HEK293 (cell line): ENCODE data around the gene IDE.

ENCODE experiments used
- CTCF ChIA-PET: fragments of 350-600 bp; formaldehyde crosslinking; extraction: SDS; loops from one replicate; lab custom pipeline; 2021; ENCODE audit warnings: antibody characterized with exemption; lab: Yijun Ruan, JAX
- POLR2A ChIA-PET: fragments of 300-600 bp; formaldehyde crosslinking; extraction: SDS; loops from one replicate; lab custom pipeline; 2020; ENCODE audit warnings: antibody characterized with exemption, inconsistent platforms; lab: Yijun Ruan, JAX
- H3K27ac ChIP-seq: fragments of 200-500 bp; sonication (Bioruptor generic); 2 replicates; pipeline ENCODE4 v1.5.1; 2014; ENCODE audit warnings: low read depth, low read length, control low read depth, inconsistent platforms; ENCODE audit errors: extremely low read depth
- H3K36me3 ChIP-seq, 2 experiments: fragments of 200-500 bp in 1 of 2; sonication (Bioruptor generic) in 1 of 2; 1 replicate in 1 of 2; 2 replicates in 1 of 2; pipeline ENCODE4 v1.5.1; 2014 to 2017; ENCODE audit warnings: inconsistent platforms in 2 of 2, low read length in 2 of 2; ENCODE audit not compliant: control insufficient read depth in 2 of 2, insufficient read depth in 1 of 2
- H3K4me1 ChIP-seq: fragments of 200-500 bp; sonication (Bioruptor generic); 2 replicates; pipeline ENCODE4 v1.5.1; 2014; ENCODE audit warnings: mild to moderate bottlenecking, low read length, inconsistent platforms; ENCODE audit not compliant: control insufficient read depth, insufficient read depth
- H3K4me3 ChIP-seq: 2 replicates; pipeline ENCODE4 v1.5.1; 2011; ENCODE audit warnings: low read depth, mild to moderate bottlenecking, control low read depth, low read length, moderate library complexity
- H3K9me3 ChIP-seq: fragments of 200-500 bp; sonication (Bioruptor generic); 2 replicates; pipeline ENCODE4 v1.5.1; 2014; ENCODE audit warnings: low read depth, low read length, inconsistent platforms; ENCODE audit not compliant: control insufficient read depth, insufficient read depth
- AEBP2 ChIP-seq: fragments of 450-650 bp; formaldehyde crosslinking; IDR thresholded peaks from 2 replicates; pipeline ENCODE4 v1.5.1; 2016; ENCODE audit warnings: missing biosample characterization, missing genetic modification characterization, borderline replicate concordance
- ATF2 ChIP-seq: fragments of 450-650 bp; formaldehyde crosslinking; IDR thresholded peaks from 2 replicates; pipeline ENCODE4 v1.5.1; 2016; ENCODE audit warnings: missing biosample characterization, missing genetic modification characterization, low read depth
- PRDM10 ChIP-seq: fragments of 450-650 bp; formaldehyde crosslinking; IDR thresholded peaks from 2 replicates; pipeline ENCODE4 v1.5.1; 2016; ENCODE audit warnings: missing biosample characterization, missing genetic modification characterization
- YY2 ChIP-seq: fragments of 450-650 bp; formaldehyde crosslinking; IDR thresholded peaks from 2 replicates; pipeline ENCODE4 v1.5.1; 2016; ENCODE audit warnings: missing biosample characterization, missing genetic modification characterization
- ZBTB8A ChIP-seq: fragments of 450-650 bp; formaldehyde crosslinking; IDR thresholded peaks from 2 replicates; pipeline ENCODE4 v1.5.1; 2016; ENCODE audit warnings: missing biosample characterization, missing genetic modification characterization
- ZFHX2 ChIP-seq: fragments of 450-650 bp; formaldehyde crosslinking; conservative IDR thresholded peaks from 2 replicates; pipeline ENCODE4 v1.5.1; 2016; ENCODE audit warnings: missing biosample characterization, missing genetic modification characterization
- ZNF10 ChIP-seq: fragments of 450-650 bp; formaldehyde crosslinking; IDR thresholded peaks from 2 replicates; pipeline ENCODE4 v1.5.1; 2017; ENCODE audit warnings: missing biosample characterization, missing genetic modification characterization
- ZNF16 ChIP-seq: fragments of 450-650 bp; formaldehyde crosslinking; IDR thresholded peaks from 2 replicates; pipeline ENCODE4 v1.5.1; 2016; ENCODE audit warnings: low read depth, missing biosample characterization, missing genetic modification characterization
- ZNF169 ChIP-seq: fragments of 450-650 bp; formaldehyde crosslinking; IDR thresholded peaks from 2 replicates; pipeline ENCODE4 v1.5.1; 2016; ENCODE audit warnings: missing biosample characterization, missing genetic modification characterization
- ZNF221 ChIP-seq: fragments of 450-650 bp; formaldehyde crosslinking; IDR thresholded peaks from 2 replicates; pipeline ENCODE4 v1.5.1; 2017; ENCODE audit warnings: missing biosample characterization, missing genetic modification characterization, borderline replicate concordance
- ZNF324 ChIP-seq: fragments of 450-650 bp; formaldehyde crosslinking; IDR thresholded peaks from 2 replicates; pipeline ENCODE4 v1.5.1; 2016; ENCODE audit warnings: missing biosample characterization, missing genetic modification characterization
- ZNF391 ChIP-seq: fragments of 450-650 bp; formaldehyde crosslinking; IDR thresholded peaks from 2 replicates; pipeline ENCODE4 v1.5.1; 2016; ENCODE audit warnings: low read depth, missing biosample characterization, missing genetic modification characterization, borderline replicate concordance
- ZNF423 ChIP-seq: fragments of 450-650 bp; formaldehyde crosslinking; IDR thresholded peaks from 2 replicates; pipeline ENCODE4 v1.5.1; 2016; ENCODE audit warnings: missing biosample characterization, missing genetic modification characterization
- ZNF549 ChIP-seq: fragments of 450-650 bp; IDR thresholded peaks from 2 replicates; pipeline ENCODE4 v1.5.1; 2018; ENCODE audit warnings: missing biosample characterization, missing genetic modification characterization, mild to moderate bottlenecking, inconsistent platforms, moderate library complexity
- ZNF600 ChIP-seq: fragments of 450-650 bp; formaldehyde crosslinking; IDR thresholded peaks from 2 replicates; pipeline ENCODE4 v1.5.1; 2016; ENCODE audit warnings: missing biosample characterization, missing genetic modification characterization
- ZNF623 ChIP-seq: fragments of 450-650 bp; formaldehyde crosslinking; IDR thresholded peaks from 2 replicates; pipeline ENCODE4 v1.5.1; 2016; ENCODE audit warnings: missing biosample characterization, missing genetic modification characterization
- ZNF645 ChIP-seq: fragments of 450-650 bp; formaldehyde crosslinking; IDR thresholded peaks from 2 replicates; pipeline ENCODE4; 2016; ENCODE audit warnings: missing biosample characterization, missing genetic modification characterization
- ZNF768 ChIP-seq: fragments of 450-650 bp; formaldehyde crosslinking; IDR thresholded peaks from 2 replicates; pipeline ENCODE4 v1.5.1; 2018; ENCODE audit warnings: missing biosample characterization, mild to moderate bottlenecking, missing genetic modification characterization
- ZSCAN5A ChIP-seq: fragments of 450-650 bp; formaldehyde crosslinking; IDR thresholded peaks from 2 replicates; pipeline ENCODE4 v1.5.1; 2016; ENCODE audit warnings: missing biosample characterization, missing genetic modification characterization
- TF ChIP-seq, protein P1 (sequence below): fragments of 450-650 bp; formaldehyde crosslinking; IDR thresholded peaks from 2 replicates; pipeline ENCODE4 v1.5.1; 2016; ENCODE audit warnings: missing biosample characterization, missing genetic modification characterization

The IDE gene

DNA sequence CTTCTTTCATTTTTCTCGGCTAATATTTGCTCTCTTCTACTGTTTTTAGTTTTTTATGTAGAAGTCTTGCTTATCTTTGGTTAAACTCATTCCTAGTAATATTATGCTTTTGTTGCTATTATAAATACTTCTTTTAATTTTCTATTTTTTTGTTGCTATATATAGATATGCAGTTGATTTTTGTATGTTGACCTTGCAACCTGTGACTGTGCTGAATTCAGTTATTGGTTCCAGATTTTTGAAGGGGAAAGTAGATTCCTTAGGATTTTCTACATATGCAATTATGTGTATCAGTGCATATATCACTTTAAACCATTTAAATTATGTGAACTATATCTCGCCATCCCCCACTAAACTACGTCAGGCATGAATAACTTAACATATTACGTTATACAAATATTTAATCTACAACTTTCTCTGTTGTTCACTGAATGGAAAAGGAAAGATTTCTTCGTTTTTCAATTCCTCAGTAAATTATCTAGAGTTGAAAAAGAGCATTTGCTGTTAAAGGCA, 71.5 kb downstream of the IDE start:
- ChIA-PET CTCF (interaction anchor here (1.6 kb wide), 1 partner anchor 15 kb away, joined by 6 read pairs; no protein-coding TSS in a partner anchor), POLR2A (interaction anchor here (0.6 kb wide), 1 partner anchor 81 kb away, joined by 3 read pairs; no protein-coding TSS in a partner anchor)
- H3K4me3 ChIP-seq = no peak overlapping the region
- H3K27ac ChIP-seq = no peak overlapping the region
- peaks cover 18 to 32% of the 10 kb centered on the region in 2 experiments for H3K36me3 ChIP-seq
- TF ChIP-seq ZNF549 (tag by site-specific recombination) (no peak), AEBP2 (no peak), ZNF768 (tag by site-specific recombination) (no peak), ZNF645 (no peak), ZNF623 (tag by site-specific recombination) (no peak), ZBTB8A (tag by site-specific recombination) (no peak), ZSCAN5A (tag by site-specific recombination) (no peak), ZNF221 (tag by site-specific recombination) (no peak), ZNF10 (no peak), ATF2 (tag by site-specific recombination) (no peak), ZNF169 (tag by site-specific recombination) (no peak), ZFHX2 (tag by site-specific recombination) (no peak), ZNF16 (tag by site-specific recombination) (no peak), ZNF324 (no peak), ZNF423 (no peak), PRDM10 (tag by site-specific recombination) (no peak), YY2 (tag by site-specific recombination) (no peak), ZNF600 (no peak), ZNF391 (tag by site-specific recombination) (no peak)
- TF ChIP-seq, protein P1, sequence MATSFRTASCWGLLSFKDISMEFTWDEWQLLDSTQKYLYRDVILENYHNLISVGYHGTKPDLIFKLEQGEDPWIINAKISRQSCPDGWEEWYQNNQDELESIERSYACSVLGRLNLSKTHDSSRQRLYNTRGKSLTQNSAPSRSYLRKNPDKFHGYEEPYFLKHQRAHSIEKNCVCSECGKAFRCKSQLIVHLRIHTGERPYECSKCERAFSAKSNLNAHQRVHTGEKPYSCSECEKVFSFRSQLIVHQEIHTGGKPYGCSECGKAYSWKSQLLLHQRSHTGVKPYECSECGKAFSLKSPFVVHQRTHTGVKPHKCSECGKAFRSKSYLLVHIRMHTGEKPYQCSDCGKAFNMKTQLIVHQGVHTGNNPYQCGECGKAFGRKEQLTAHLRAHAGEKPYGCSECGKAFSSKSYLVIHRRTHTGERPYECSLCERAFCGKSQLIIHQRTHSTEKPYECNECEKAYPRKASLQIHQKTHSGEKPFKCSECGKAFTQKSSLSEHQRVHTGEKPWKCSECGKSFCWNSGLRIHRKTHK = no peak
- no peaks in the 10 kb centered on the region for H3K9me3 ChIP-seq
- no peaks in the 10 kb centered on the region for H3K4me1 ChIP-seq
